Trophoblast cell (in vitro differentiated cells and primary cell): ENCODE results near the gene HS6ST2.

Experiments used
- DNase-seq, 2 donors: peaks; one replicate each; pipeline ENCODE4 v3.0.0-alpha.2; 2016
- H2AFZ ChIP-seq: 2 replicates; pipeline ENCODE4 v1.6.1; 2013; ENCODE audit warnings: low read length, moderate library complexity, mild to moderate bottlenecking; ENCODE audit not compliant: insufficient read depth, poor library complexity
- H2AK5ac ChIP-seq: 2 replicates; pipeline ENCODE4 v1.6.1; 2013; ENCODE audit warnings: mild to moderate bottlenecking, low read length
- H2BK120ac ChIP-seq: 2 replicates; pipeline ENCODE4 v1.6.1; 2013; ENCODE audit warnings: low read length, mild to moderate bottlenecking, moderate library complexity; ENCODE audit not compliant: insufficient read depth, poor library complexity
- H2BK12ac ChIP-seq: 2 replicates; pipeline ENCODE4 v1.6.1; 2013; ENCODE audit warnings: mild to moderate bottlenecking, low read length, moderate library complexity
- H2BK5ac ChIP-seq: 2 replicates; pipeline ENCODE4 v1.6.1; 2013; ENCODE audit warnings: low read length, low read depth, moderate library complexity, mild to moderate bottlenecking; ENCODE audit not compliant: poor library complexity
- H3K14ac ChIP-seq: 2 replicates; pipeline ENCODE4 v1.6.1; 2013; ENCODE audit warnings: mild to moderate bottlenecking, low read length
- H3K18ac ChIP-seq: 2 replicates; pipeline ENCODE4 v1.6.1; 2013; ENCODE audit warnings: mild to moderate bottlenecking, low read length
- H3K23ac ChIP-seq: 2 replicates; pipeline ENCODE4 v1.6.1; 2013; ENCODE audit warnings: low read length
- H3K27ac ChIP-seq: 2 replicates; pipeline ENCODE4 v1.5.1; 2013; ENCODE audit warnings: low read depth, mild to moderate bottlenecking, inconsistent platforms, low read length, moderate library complexity
- H3K27me3 ChIP-seq: 2 replicates; pipeline ENCODE4 v1.6.1; 2013; ENCODE audit warnings: inconsistent platforms, mild to moderate bottlenecking, low read length, moderate library complexity; ENCODE audit not compliant: insufficient read depth
- H3K36me3 ChIP-seq, 2 experiments: 1 replicate in 1 of 2; 2 replicates in 1 of 2; pipeline ENCODE4 v1.6.1; 2013; ENCODE audit warnings: low read length in 2 of 2, mild to moderate bottlenecking in 2 of 2, moderate library complexity in 1 of 2; ENCODE audit not compliant: insufficient read depth in 2 of 2, control insufficient read depth in 1 of 2
- H3K4ac ChIP-seq: 2 replicates; pipeline ENCODE4 v1.6.1; 2013; ENCODE audit warnings: low read depth, mild to moderate bottlenecking, low read length, moderate library complexity
- H3K4me1 ChIP-seq, 2 experiments: 1 replicate in 1 of 2; 2 replicates in 1 of 2; pipeline ENCODE4 v1.6.1; 2013; ENCODE audit warnings: low read length in 2 of 2, mild to moderate bottlenecking in 2 of 2, moderate library complexity in 1 of 2; ENCODE audit not compliant: insufficient read depth in 2 of 2, control insufficient read depth in 1 of 2
- H3K4me2 ChIP-seq: 2 replicates; pipeline ENCODE4 v1.6.1; 2013; ENCODE audit warnings: inconsistent platforms, mild to moderate bottlenecking, low read length, moderate library complexity
- H3K4me3 ChIP-seq: 2 replicates; pipeline ENCODE4 v1.5.1; 2013; ENCODE audit warnings: mild to moderate bottlenecking, low read depth, low read length, inconsistent platforms
- H3K79me1 ChIP-seq: one replicate; pipeline ENCODE4 v1.6.1; 2013; ENCODE audit warnings: low read length
- H3K79me2 ChIP-seq: 2 replicates; pipeline ENCODE4 v1.6.1; 2013; ENCODE audit warnings: low read length, mild to moderate bottlenecking; ENCODE audit not compliant: control insufficient read depth, insufficient read depth, poor library complexity
- H3K9ac ChIP-seq: 2 replicates; pipeline ENCODE4 v1.6.1; 2013; ENCODE audit warnings: mild to moderate bottlenecking, low read length
- H3K9me3 ChIP-seq: 2 replicates; pipeline ENCODE4 v1.6.1; 2013; ENCODE audit warnings: low read depth, mild to moderate bottlenecking, control low read depth, inconsistent platforms, low read length; ENCODE audit not compliant: insufficient read depth
- H4K12ac ChIP-seq: 2 replicates; pipeline ENCODE4 v1.6.1; 2013; ENCODE audit warnings: low read depth, mild to moderate bottlenecking, low read length, moderate library complexity
- H4K8ac ChIP-seq: 2 replicates; pipeline ENCODE4 v1.6.1; 2013; ENCODE audit warnings: low read depth, mild to moderate bottlenecking, low read length, moderate library complexity
- H4K91ac ChIP-seq: one replicate; pipeline ENCODE4 v1.6.1; 2013; ENCODE audit warnings: low read depth, mild to moderate bottlenecking, low read length, moderate library complexity
- WGBS: extraction: QIAGEN DNeasy Blood & Tissue Kit; methylation state at CpG from one replicate; pipeline ENCODE4 v1.1.7; 2013; ENCODE audit warnings: missing lambda C conversion rate; ENCODE audit not compliant: insufficient read length, insufficient coverage; ENCODE audit errors: extremely low coverage; 5-methylcytosine and 5-hydroxymethylcytosine counted together

The HS6ST2 gene

DNA sequence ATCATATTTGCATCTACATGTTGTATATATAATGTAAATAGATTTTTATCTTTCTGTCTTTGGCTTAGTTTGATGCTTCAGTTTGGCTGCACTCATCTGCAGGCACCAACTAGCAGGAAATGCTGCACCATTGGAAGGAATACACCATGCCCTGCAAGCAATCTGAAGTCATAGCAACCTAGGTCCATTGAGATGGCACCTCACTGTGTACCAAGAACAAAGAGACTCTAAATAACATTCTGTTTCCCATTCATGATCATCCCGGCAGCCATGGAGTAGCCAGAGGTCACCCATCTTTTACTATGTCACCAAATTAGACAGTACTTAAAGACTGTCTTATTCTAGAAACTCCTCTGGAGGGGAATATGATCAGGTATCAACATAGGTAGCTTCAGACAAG, 40.8 kb upstream of the HS6ST2 start:
- H3K27ac ChIP-seq, result no peak overlapping the region
- H2BK5ac ChIP-seq, result no peak overlapping the region
- H3K79me1 ChIP-seq, result no peaks in the 10 kb centered on the region

DNA sequence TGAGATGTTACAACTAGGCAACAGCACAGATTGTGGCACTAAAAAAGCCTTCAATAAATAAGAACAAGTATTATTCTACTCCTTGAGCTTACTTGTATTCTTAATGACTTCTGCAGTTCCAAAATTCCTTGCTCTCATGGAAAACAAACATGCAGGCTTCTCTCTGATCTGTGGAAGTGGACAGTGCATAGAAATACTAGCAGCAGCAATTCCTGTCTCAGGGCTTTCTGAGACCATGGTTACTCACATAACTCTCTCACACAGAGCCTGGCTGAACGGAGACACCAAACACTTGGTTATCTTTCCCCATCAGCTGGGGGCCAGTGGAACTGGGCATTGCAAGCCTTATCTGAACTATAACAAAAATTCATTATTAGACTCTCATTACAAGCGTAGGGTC, 32.4 kb upstream of the HS6ST2 start:
- Histone ChIP-seq H3K36me3 (no peaks in the 10 kb centered on the region), H3K79me1 (no peaks in the 10 kb centered on the region), H3K27me3 (no peaks in the 10 kb centered on the region), H3K4me2 (no peak overlapping the region), H2BK5ac (no peak overlapping the region), H2AK5ac (no peak overlapping the region), H3K79me2 (no peaks in the 10 kb centered on the region), H3K4me3 (no peak overlapping the region), H3K27ac (no peak overlapping the region), H4K8ac (no peak overlapping the region), H3K14ac (no peak overlapping the region), H2BK12ac (no peak overlapping the region), H4K91ac (no peak overlapping the region), H3K4me1 (no peaks in the 10 kb centered on the region), H3K23ac (no peak overlapping the region), H2AFZ (no peak overlapping the region), H3K18ac (no peak overlapping the region), H3K4ac (no peak overlapping the region), H4K12ac (no peak overlapping the region), H3K9me3 (no peaks in the 10 kb centered on the region), H3K9ac (no peak overlapping the region), H2BK120ac (no peak overlapping the region)
- no peak for DNase-seq
- no CpG with 5 or more reads among the region's 2 CpGs for WGBS

More for the DNA sequence above, 40.8 kb upstream of the HS6ST2 start:
- no peak overlapping the region for H4K8ac ChIP-seq
- no peak overlapping the region for H3K4me3 ChIP-seq
- H2AFZ ChIP-seq, result no peak overlapping the region
- H3K18ac ChIP-seq, result no peak overlapping the region
- H3K27me3 ChIP-seq, result no peaks in the 10 kb centered on the region
- H4K91ac ChIP-seq, result no peak overlapping the region
- H3K4ac ChIP-seq, result no peak overlapping the region
- H2BK12ac ChIP-seq, result no peak overlapping the region
- no peak overlapping the region for H3K23ac ChIP-seq
- WGBS, result no CpG with 5 or more reads among the region's 1 CpG
- no peaks in the 10 kb centered on the region for H3K9me3 ChIP-seq
- DNase-seq, result no peak
- H3K4me1 ChIP-seq, result no peaks in the 10 kb centered on the region
- no peak overlapping the region for H3K9ac ChIP-seq
- no peaks in the 10 kb centered on the region for H3K36me3 ChIP-seq
- H3K14ac ChIP-seq, result no peak overlapping the region
- no peak overlapping the region for H3K4me2 ChIP-seq
- no peak overlapping the region for H2BK120ac ChIP-seq
- H2AK5ac ChIP-seq, result no peak overlapping the region
- H3K79me2 ChIP-seq, result no peaks in the 10 kb centered on the region
- no peak overlapping the region for H4K12ac ChIP-seq

DNA sequence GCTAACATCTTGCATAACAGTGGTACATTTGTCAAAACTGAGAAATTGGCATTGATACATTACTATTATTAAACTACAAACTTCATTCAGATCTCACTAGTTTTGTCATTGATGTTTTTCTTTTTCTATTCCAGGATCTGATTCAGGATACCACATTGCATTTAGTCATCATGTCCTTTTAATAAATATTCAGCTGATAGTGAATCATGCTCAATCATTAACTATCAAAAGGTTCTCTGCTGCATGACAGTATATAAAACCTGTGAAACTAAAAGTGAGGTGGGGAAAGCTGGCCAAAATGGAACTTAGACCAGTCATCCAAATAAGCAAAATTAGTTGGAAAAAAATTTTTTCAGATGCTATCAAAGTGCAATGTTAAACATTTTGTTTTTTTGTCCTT, 28.1 kb upstream of the HS6ST2 start:
- H2AK5ac ChIP-seq, result no peak overlapping the region
- no peaks in the 10 kb centered on the region for H3K36me3 ChIP-seq
- no peak overlapping the region for H3K27ac ChIP-seq
- no peaks in the 10 kb centered on the region for H3K79me1 ChIP-seq
- no peaks in the 10 kb centered on the region for H3K27me3 ChIP-seq
- no peak overlapping the region for H3K4me2 ChIP-seq
- no peak overlapping the region for H4K12ac ChIP-seq
- H3K18ac ChIP-seq, result no peak overlapping the region
- H3K23ac ChIP-seq, result no peak overlapping the region
- no peak overlapping the region for H2BK12ac ChIP-seq
- DNase-seq, result no peak
- no peak overlapping the region for H2BK5ac ChIP-seq
- H3K4me3 ChIP-seq, result no peak overlapping the region
- H2BK120ac ChIP-seq, result no peak overlapping the region
- H3K9ac ChIP-seq, result no peak overlapping the region
- peaks cover 0 to 4% of the 10 kb centered on the region in 2 experiments for H3K4me1 ChIP-seq
- no peaks in the 10 kb centered on the region for H3K79me2 ChIP-seq
- H3K4ac ChIP-seq, result no peak overlapping the region
- no peak overlapping the region for H4K8ac ChIP-seq
- H4K91ac ChIP-seq, result no peak overlapping the region
- no peak overlapping the region for H2AFZ ChIP-seq
- H3K14ac ChIP-seq, result no peak overlapping the region
- no peaks in the 10 kb centered on the region for H3K9me3 ChIP-seq

DNA sequence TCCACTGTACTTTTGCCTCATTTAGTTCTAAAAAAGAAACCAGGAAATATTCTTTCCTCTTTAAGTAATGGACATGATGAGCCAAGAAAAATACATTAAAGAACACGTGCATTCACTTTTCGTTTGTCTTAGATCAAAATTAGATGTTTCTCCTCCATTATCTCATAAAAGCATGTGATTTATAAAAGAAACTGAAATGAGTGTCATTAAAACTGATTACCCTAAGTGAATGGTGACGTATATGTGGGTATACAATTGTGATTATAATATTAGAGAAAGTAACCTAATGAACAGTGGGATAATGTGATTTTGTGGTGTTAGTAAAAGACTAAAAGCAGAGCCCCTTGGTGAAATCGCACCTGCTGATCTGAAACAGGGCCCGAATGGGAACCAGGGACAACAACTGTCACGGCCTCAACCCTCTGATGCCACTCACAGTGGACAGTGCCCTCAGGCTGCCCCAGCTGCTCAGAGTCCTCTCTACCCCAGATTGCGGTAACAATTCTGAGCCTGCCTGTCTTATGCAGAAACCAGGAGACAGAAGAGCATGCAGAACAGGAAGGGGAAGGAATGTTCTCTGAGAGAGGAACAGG, 25.7 kb upstream of the HS6ST2 start:
- no peaks in the 10 kb centered on the region for H3K36me3 ChIP-seq
- no peak overlapping the region for H2BK5ac ChIP-seq
- DNase-seq, result no peak
- no peaks in the 10 kb centered on the region for H3K9me3 ChIP-seq
- H3K27ac ChIP-seq, result no peak overlapping the region
- H3K79me2 ChIP-seq, result no peaks in the 10 kb centered on the region
- H3K14ac ChIP-seq, result no peak overlapping the region
- no peak overlapping the region for H4K91ac ChIP-seq
- H4K8ac ChIP-seq, result no peak overlapping the region
- no peak overlapping the region for H2BK120ac ChIP-seq
- no peak overlapping the region for H2BK12ac ChIP-seq
- H2AFZ ChIP-seq, result no peak overlapping the region
- no peak overlapping the region for H3K4ac ChIP-seq
- no CpG with 5 or more reads among the region's 7 CpGs for WGBS
- H2AK5ac ChIP-seq, result no peak overlapping the region
- H3K4me1 ChIP-seq, result peaks cover 0 to 4% of the 10 kb centered on the region in 2 experiments
- H4K12ac ChIP-seq, result no peak overlapping the region
- no peak overlapping the region for H3K18ac ChIP-seq
- no peaks in the 10 kb centered on the region for H3K79me1 ChIP-seq
- H3K4me2 ChIP-seq, result no peak overlapping the region
- H3K27me3 ChIP-seq, result no peaks in the 10 kb centered on the region
- H3K4me3 ChIP-seq, result no peak overlapping the region
- H3K9ac ChIP-seq, result no peak overlapping the region
- no peak overlapping the region for H3K23ac ChIP-seq
